ENCODE measurements around the gene FBXO36.

DNA sequence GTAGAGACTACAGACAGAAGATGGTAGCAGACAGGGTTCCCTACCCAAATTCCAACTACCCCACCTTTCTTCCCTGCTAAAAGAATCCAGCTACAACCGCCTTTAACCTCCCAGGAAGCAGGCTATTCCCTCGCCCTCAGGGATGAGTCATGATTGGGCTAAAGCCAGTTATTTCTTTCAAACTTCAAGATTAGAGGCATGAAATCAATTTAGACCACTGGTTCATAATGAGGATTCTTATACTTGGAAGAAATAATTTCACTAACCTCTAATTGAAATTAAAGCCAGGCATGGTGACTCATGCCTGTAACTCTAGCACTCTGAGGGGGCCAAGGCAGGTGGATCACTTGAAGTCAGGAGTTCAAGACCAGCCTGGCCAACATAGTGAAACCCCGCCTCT, 20.5 kb upstream of the FBXO36 start:
- TF ChIP-seq MAX (IDR thresholded peaks at IDR 0.05; ENCODE audit: insufficient read depth, insufficient read length) (no peak), CTCF (IDR thresholded peaks at IDR 0.05; ENCODE audit: extremely low read depth in 1 of 2, insufficient read depth in 1 of 2, low read depth in 1 of 2, low read length in 2 of 2) (no peak), POLR2A (IDR thresholded peaks at IDR 0.05; ENCODE audit: low read depth, low read length) (no peak), POLR2AphosphoS5 (IDR thresholded peaks at IDR 0.05; ENCODE audit: insufficient read depth, low read depth, low read length) (no peak), JUN (IDR thresholded peaks at IDR 0.05; ENCODE audit: borderline replicate concordance, insufficient read depth, insufficient read length, low read depth) (peak; percentile 55), EZH2 (IDR thresholded peaks at IDR 0.05; ENCODE audit: borderline replicate concordance, low read depth, low read length, severe bottlenecking) (no peak), MYC (IDR thresholded peaks at IDR 0.05; ENCODE audit: low read depth, low read length) (no peak), GATA2 (IDR thresholded peaks at IDR 0.05; ENCODE audit: insufficient read depth, insufficient read length, low read depth, low read length) (no peak), FOS (IDR thresholded peaks at IDR 0.05; ENCODE audit: borderline replicate concordance, insufficient read depth, low read length) (peak; percentile 48)
